GM19324 (cell line): ENCODE results near the gene NT5C1A.
A peak's percentile ranks its signal among the peaks of the same experiment; 100 is the strongest.

ENCODE experiments used
- ATAC-seq: cut with Tn5 transposase; IDR thresholded peaks from one replicate; pipeline ENCODE4 v1.9.1; 2021; ENCODE audit warnings: mild to moderate bottlenecking, moderate library complexity; ENCODE audit not compliant: unreplicated experiment, low FRiP score

The NT5C1A gene

GRCh38 chr1:39671793-39672550 lies at the start of gene NT5C1A:
NT5C1A (minus strand) TSS chr1:39672107; CDS start chr1:39672038, 69 bp downstream.
- ATAC-seq: no peak

GRCh38 chr1:39721664-39722063 lies 49.8 kb upstream of the NT5C1A start:
- no peak for ATAC-seq

GRCh38 chr1:39720094-39720999 lies 48.4 kb upstream of the NT5C1A start:
- ATAC-seq: no peak

GRCh38 chr1:39717809-39718208 lies 45.9 kb upstream of the NT5C1A start:
- ATAC-seq: no peak

- no peak for ATAC-seq
Measured at GRCh38 chr1:39713557-39713956, 41.6 kb upstream of the NT5C1A start.

- ATAC-seq: no peak
Measured at GRCh38 chr1:39711966-39712340, 40.0 kb upstream of the NT5C1A start.

- no peak for ATAC-seq
Measured at GRCh38 chr1:39711104-39711965, 39.4 kb upstream of the NT5C1A start.

- ATAC-seq: no peak
Measured at GRCh38 chr1:39707506-39707905, 35.6 kb upstream of the NT5C1A start.

GRCh38 chr1:39704757-39705156 lies 32.9 kb upstream of the NT5C1A start:
- no peak for ATAC-seq

- ATAC-seq: no peak
Measured at GRCh38 chr1:39701049-39701439, 29.1 kb upstream of the NT5C1A start.

- no peak for ATAC-seq
Measured at GRCh38 chr1:39700348-39700747, 28.4 kb upstream of the NT5C1A start.

- ATAC-seq: no peak
Measured at GRCh38 chr1:39699419-39699818, 27.5 kb upstream of the NT5C1A start.

GRCh38 chr1:39698568-39698967 lies 26.7 kb upstream of the NT5C1A start:
- no peak for ATAC-seq

GRCh38 chr1:39696448-39696847 lies 24.5 kb upstream of the NT5C1A start:
- ATAC-seq: no peak

GRCh38 chr1:39695016-39695415 lies 23.1 kb upstream of the NT5C1A start:
- no peak for ATAC-seq

GRCh38 chr1:39694026-39694425 lies 22.1 kb upstream of the NT5C1A start:
- no peak for ATAC-seq

- no peak for ATAC-seq
Measured at GRCh38 chr1:39692152-39693074, 20.5 kb upstream of the NT5C1A start.

- peak; percentile 68 for ATAC-seq
Measured at GRCh38 chr1:39691383-39692151, 19.7 kb upstream of the NT5C1A start, which contains the start of gene HPCAL4. HPCAL4 (minus strand) TSS chr1:39691433; CDS start chr1:39684603, 6,830 bp downstream.
